Midbrain (tissue), 1 donor: ENCODE data around the gene PPP2R3B.
A peak's percentile ranks its signal among the peaks of the same experiment; 100 is the strongest.
"Not testable (repeated sequence)": the region's sequence is repeated elsewhere in the genome, so short reads cannot be mapped to it uniquely, and the experiment has no call there.

Experiments used
- DNase-seq: peaks from one replicate; lab custom pipeline; 2025; lab: John Stamatoyannopoulos, UW

PPP2R3B gene

GRCh38 chrX:353566-354535 lies 32.9 kb downstream of the PPP2R3B start:
- no peak for DNase-seq

DNA sequence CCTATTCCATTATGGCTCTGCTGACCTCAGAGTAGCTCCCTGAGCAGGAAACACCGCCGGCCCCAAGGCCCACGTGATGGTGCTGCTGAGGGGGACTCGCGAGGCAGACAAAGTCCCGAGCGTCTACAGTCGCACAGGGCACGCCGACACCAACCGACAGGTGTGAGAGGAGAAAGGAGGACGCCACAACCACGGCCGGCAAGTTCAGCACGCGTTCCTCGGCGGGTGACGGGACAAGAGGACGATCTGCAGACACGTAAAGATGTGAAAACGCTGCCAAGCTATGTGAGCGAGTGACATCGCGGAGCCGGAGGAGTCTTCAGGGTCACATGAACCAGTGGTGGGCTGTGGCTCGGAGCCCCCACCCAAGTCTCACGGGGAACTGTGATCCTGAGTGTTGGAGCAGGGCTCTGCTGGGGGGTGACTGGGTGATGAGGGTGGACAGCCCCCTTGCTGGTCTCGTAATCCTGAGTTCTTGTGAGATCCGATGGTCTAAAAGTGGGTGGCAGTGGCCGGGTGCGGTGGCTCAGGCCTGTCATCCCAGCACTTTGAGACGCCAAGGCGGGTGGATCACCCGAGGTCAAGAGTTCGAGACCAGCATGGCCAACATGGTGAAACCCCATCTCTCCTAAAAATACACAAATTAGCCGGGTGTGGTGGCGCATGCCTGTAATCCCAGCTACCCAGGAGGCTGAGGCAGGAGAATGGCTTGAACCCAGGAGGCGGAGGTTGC lies 34.0 kb downstream of the PPP2R3B start:
- DNase-seq, result no peak

GRCh38 chrX:352181-352580 lies 34.5 kb downstream of the PPP2R3B start:
- DNase-seq, result no peak

- DNase-seq, result no peak
Observed at GRCh38 chrX:351736-352135, 35.0 kb downstream of the PPP2R3B start.

DNA sequence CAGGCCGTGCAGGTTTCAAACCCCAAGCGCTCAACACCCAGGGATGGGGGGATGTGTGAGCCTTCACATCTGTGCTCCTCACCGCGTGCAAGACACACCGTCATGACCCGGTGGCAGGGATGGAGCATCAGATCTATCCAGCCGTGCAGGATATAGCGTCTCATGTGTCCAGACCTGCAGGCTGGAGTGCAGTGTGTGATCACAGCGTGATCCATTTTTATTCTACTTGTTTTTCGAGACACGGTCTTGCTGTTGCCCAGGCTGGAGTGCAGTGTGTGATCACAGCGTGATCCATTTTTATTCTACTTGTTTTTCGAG lies 35.4 kb downstream of the PPP2R3B start:
- not testable (repeated sequence) for DNase-seq

GRCh38 chrX:350534-351323 lies 36.0 kb downstream of the PPP2R3B start:
- no peak for DNase-seq

DNA sequence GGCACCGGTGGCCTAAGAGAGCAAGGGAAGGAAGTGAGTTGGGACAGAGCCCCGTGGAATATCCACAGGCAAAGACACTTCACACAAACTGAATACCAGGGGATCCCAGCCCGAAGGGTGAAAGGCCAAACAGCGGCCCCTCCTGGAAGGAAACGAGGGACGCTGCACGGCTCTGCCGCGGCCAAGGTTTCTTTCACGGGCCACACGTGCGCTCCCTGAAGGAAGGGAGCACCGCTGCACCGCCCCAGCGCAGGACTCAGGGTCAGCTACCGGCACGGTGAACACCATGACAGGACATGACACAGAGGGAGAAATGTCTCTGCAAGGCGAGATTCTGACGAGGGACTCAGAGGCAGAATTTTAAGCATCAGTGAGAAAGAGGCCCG lies 36.6 kb downstream of the PPP2R3B start:
- DNase-seq, result no peak

DNA sequence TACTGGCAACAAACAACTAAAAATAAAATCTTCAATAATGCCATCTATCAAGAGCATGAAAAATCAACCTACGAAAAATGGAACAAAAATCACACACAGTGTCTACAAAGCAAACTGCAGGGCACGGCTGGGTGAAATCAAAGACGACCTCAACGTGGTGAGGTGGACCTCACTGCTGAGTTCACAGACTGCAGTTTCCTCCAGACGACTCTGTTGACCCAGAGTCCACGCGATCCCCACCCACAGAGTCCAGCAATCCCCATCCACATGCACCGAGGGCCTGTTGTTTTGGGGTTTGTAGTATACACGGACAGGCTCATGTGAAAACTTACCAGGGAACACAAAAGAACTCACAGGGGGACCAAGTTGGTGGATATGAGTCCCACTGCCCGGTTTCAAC lies 37.0 kb downstream of the PPP2R3B start:
- no peak for DNase-seq

DNA sequence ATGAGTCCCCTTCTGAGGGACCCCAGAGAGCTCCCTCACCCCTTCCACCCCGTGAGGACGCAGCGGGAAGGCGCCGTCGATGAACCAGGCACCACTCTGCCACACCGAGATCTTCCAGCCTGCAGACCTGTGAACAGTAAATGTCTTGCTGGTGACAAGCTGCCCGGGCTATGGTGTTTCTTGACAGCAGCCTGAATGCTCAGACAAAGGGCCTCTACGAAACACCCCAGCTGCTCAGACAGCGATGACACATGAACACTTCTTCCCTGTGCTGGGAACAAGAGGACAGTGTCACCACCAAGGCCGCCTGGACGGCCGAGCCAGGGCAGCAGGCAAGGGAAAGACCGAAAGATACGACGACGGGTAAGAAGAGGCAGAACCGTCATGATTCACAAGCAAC lies 37.5 kb downstream of the PPP2R3B start:
- DNase-seq, result peak; percentile 18

GRCh38 chrX:348461-349117 lies 38.1 kb downstream of the PPP2R3B start:
- no peak for DNase-seq

DNA sequence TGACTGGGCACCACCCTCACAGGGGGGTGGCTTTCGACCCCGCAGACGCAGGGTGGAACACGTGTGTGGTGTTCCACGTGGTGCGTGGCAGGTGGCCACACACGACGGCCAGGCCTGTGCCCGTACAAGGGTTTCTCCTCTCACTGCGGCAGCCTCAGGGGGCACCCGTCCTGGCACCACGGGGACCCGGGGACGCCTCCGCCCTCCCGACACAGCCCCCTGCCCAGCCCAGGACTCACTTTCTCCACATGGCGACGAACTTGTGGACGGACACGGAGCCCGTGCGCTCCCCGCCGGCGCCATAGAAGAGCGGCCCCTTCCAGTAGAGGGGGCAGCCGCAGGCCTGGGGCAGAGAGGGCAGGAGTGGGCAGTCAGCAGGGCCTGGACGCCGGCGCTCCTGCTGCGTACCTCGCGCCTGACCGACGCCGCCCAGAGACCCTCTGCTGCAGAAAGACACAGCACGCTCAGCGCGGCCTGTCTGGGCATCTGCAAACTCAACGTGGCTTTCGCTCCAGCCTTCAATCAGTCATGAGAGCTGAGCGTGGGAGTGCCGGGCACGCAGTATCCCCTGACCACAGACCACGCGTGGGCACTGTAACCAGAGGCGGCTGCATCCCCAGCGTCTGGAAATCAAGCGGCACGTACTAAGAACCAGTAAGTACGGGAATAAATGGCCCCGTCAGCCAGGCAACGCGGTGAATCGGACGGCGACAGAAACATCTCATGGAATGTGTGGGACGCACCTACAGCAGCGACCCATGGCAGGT lies 39.2 kb downstream of the PPP2R3B start:
- no peak for DNase-seq

DNA sequence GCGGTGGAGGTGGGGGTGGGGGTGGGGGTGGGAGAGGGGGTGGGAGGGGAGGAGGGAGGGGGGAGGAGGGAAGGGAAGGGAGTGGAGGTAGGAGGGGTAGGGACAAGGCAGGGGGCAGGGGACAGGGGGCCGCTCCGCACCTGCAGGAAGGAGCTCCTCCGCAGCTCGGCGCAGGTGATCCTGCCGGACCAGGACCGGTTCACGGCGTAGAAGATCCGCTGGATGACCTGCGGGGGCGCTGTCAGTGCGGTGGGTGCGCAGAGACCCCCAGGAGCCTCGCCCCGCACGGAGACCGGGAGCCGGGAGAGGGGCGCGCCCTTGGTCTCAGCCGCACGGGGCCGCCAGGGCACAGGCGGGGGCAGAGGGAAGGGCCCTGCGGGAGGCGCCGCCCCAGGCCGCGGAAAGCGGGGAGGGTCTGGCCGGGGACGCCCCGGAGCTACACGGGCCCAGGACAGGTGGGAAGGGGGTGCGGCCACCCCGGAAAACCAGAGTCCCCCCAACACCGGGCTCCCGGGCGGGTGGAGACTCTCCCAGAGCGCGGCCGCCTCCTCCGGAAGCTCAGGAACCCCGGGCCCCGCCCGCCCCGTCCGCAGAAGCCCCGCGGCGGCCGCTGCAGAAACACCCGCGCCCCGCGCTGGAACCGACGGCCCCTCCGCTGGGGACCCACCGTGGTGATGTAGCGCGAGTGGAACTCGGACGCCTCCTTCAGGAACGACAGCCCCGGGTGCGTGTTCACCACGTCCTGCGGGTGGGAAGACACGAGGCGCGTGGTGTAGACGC lies 40.5 kb downstream of the PPP2R3B start:
- no peak for DNase-seq

DNA sequence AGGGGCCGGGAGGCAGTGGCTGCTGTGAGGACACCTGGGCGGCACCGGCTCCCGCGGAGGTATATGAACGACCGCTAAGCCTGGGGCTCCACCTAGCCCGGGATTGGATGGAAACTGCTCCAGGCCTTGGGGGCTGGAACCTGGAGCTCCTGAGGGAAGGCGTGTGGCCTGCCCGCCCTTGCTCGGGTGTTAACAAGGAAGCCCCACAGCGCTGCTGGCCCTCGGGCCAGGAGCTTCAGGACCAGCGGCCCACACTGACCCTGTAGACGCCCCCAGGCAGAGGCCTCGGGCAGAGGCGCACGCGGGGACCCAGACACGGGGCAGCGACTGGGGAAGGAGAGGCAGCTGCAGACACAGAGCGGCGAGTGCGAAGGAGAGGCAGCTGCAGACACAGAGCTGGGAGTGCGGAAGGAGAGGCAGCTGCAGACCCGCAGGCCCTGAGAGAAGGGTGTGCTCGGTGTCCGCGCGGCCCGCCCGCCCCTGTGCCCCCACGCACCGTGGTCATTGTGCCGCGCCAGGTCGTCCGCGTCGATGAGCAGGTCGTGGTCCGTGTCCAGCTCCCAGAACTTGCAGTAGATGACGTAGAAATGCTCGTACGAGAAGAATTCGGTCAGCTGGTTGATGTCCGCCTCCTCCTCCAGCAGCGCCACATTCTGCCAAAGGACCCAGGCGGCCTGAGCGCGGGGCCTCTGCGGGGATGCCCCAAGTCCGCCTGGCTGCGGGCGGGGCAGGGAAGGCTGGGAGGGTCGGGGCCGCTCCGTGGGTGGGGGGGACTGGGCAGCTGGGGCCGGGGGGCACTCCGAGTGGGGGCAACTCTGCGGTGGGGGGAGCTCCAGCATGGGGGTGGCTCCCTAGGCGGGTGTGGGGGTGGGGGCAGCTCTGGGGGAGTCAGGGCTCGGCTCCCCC lies 41.4 kb downstream of the PPP2R3B start:
- DNase-seq, result no peak

DNA sequence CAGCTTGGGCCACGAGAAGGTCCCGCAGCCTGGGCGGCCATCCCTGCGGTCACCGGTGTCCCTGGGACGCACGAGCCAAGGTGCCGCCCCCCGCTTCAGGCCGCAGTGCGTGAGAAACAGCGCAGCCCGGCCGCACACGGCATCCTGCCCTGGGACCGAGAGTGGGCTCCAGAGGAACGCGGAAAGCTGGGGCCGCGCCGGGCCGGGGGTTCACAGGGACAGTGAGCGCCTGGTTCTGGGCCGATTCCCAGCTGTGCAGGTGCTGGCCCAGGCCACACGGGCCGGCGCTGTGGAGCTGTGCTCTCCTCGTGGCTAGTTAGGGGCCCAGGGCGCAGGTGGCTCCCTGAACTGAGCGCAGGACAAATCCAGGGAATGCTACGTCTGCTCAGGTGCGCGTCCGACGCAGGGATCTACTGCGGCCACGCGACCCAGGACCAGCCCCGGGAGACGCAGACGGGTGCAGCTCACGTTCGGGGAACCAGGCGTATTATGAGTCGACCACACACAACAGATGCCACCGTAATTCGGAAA lies 42.3 kb downstream of the PPP2R3B start:
- no peak for DNase-seq

- DNase-seq, result no peak
Observed at GRCh38 chrX:341541-342101, 45.1 kb downstream of the PPP2R3B start.

DNA sequence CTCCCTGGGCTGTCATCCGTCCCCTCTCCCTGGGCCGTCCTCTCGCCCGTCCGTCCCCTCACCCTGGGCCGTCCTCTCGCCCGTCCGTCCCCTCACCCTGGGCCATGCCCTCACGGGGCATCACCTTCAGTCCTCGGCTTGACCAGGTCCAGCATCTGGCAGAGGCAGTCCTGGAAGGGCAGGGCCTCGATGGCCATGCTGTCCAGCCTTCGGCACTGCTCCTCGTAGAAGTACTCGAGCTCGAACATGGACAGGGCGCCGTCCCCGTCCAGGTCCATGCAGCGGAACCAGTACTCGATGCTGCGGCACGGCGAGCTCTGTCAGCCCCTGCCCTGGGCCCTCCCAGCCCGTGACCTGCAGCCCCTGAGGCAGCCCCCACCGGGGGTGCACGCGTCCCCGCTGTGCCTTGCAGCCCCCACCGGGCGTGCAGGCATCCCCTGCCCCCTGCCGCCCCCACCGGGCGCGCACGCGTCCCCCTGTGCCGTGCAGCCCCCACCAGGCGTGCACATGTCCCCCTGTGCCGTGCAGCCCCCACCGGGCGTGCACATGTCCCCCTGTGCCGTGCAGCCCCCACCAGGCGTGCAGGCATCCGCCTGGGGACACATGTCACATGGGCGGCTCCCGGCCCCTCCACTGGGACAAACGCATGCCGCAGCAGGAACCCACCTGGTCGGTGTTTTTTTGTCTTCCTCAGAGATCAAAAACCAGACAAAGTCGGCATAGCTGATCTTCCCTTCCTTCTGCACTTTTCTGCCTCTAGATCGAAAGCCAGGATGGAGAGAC lies 45.9 kb downstream of the PPP2R3B start:
- DNase-seq, result no peak

DNA sequence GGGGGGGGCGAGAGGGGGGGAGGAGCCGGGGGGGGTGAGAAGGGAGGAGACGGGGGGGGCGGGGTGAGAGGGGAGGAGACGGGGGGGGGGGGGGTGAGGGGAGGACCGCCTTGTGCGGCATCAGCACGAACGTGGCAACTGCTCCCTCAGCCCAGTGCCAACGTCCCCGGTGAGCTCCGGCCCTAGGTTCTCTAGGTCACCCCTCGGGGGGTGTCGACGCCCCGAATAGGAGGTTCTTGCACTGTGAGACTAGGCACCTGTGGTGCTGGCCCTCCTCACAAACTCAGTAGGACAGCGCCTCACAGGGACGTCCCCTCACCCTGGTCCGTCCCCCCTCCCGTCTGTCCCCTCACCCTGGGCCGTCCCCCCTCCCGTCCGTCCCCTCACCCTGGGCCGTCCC lies 46.6 kb downstream of the PPP2R3B start:
- no peak for DNase-seq

- no peak for DNase-seq
Observed at GRCh38 chrX:338836-339400, 47.8 kb downstream of the PPP2R3B start.
